Endothelial cell of umbilical vein (primary cell): ENCODE data around the gene NEXN.

ENCODE experiments used
- EZH2 ChIP-seq: IDR thresholded peaks from 2 replicates; pipeline ENCODE4 v1.6.1; 2012; ENCODE audit warnings: borderline replicate concordance, low read depth, mild to moderate bottlenecking, moderate library complexity, low read length, inconsistent platforms; ENCODE audit not compliant: severe bottlenecking
- MYC ChIP-seq: IDR thresholded peaks from one replicate; pipeline ENCODE4 v1.6.1; 2011; ENCODE audit warnings: mild to moderate bottlenecking, low read depth, low read length
- POLR2A ChIP-seq: IDR thresholded peaks from 2 replicates; pipeline ENCODE4 v1.6.1; 2012; ENCODE audit warnings: low read depth, mild to moderate bottlenecking, control low read depth, low read length
- TF ChIP-seq, protein P1 (sequence below), 2 donors: IDR thresholded peaks; 1 replicate in 1 of 2; 2 replicates in 1 of 2; pipeline ENCODE4 v1.5.1; 2011; ENCODE audit warnings: low read length in 2 of 2, mild to moderate bottlenecking in 2 of 2, moderate library complexity in 2 of 2, control low read depth in 1 of 2, inconsistent platforms in 1 of 2, low read depth in 1 of 2; ENCODE audit not compliant: insufficient read depth in 1 of 2; ENCODE audit errors: extremely low read depth in 1 of 2
- TF ChIP-seq, protein P2 (sequence below): IDR thresholded peaks from 2 replicates; pipeline ENCODE4 v1.6.1; 2011; ENCODE audit not compliant: insufficient read depth, insufficient read length

DNA sequence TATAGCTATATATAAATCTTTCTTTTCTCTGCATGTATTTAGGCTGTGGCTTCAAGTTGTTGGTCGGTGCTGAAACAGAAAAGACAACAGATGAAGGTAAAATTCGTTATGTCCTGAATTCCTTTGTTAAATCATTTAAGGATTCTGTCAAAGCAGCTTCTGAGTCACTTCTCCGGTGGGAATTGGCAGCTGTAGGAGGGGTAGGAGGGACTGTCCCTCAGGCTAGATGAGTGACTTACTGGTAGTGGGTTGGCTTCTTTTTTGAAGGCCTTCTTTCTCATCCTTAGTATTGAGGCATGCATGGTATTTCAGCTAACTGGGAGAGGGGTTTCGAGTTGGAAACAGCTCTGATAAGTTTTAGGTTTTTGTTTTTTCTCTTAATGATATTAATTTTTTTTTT is 22.1 kb upstream of the NEXN start:
- TF ChIP-seq, protein P1, sequence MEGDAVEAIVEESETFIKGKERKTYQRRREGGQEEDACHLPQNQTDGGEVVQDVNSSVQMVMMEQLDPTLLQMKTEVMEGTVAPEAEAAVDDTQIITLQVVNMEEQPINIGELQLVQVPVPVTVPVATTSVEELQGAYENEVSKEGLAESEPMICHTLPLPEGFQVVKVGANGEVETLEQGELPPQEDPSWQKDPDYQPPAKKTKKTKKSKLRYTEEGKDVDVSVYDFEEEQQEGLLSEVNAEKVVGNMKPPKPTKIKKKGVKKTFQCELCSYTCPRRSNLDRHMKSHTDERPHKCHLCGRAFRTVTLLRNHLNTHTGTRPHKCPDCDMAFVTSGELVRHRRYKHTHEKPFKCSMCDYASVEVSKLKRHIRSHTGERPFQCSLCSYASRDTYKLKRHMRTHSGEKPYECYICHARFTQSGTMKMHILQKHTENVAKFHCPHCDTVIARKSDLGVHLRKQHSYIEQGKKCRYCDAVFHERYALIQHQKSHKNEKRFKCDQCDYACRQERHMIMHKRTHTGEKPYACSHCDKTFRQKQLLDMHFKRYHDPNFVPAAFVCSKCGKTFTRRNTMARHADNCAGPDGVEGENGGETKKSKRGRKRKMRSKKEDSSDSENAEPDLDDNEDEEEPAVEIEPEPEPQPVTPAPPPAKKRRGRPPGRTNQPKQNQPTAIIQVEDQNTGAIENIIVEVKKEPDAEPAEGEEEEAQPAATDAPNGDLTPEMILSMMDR (IDR thresholded peaks at IDR 0.05; ENCODE audit: extremely low read depth in 1 of 2, insufficient read depth in 1 of 2, low read depth in 1 of 2, low read length in 2 of 2) = no peak
- TF ChIP-seq MYC = no peak
- TF ChIP-seq POLR2A = no peak
- TF ChIP-seq, protein P2, sequence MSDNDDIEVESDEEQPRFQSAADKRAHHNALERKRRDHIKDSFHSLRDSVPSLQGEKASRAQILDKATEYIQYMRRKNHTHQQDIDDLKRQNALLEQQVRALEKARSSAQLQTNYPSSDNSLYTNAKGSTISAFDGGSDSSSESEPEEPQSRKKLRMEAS = no peak
- no peak for TF ChIP-seq EZH2
